NK-92 (cell line): ENCODE measurements around the gene AXL.
"Not testable (repeated sequence)": the region's sequence is repeated elsewhere in the genome, so short reads cannot be mapped to it uniquely, and the experiment has no call there.

Experiments used
- DNase-seq: peaks from one replicate; lab custom pipeline; 2025; ENCODE audit not compliant: unreplicated experiment; lab: John Stamatoyannopoulos, UW

The AXL gene

GRCh38 chr19:41206456-41206855 is 12.6 kb upstream of the AXL start:
- no peak for DNase-seq

DNA sequence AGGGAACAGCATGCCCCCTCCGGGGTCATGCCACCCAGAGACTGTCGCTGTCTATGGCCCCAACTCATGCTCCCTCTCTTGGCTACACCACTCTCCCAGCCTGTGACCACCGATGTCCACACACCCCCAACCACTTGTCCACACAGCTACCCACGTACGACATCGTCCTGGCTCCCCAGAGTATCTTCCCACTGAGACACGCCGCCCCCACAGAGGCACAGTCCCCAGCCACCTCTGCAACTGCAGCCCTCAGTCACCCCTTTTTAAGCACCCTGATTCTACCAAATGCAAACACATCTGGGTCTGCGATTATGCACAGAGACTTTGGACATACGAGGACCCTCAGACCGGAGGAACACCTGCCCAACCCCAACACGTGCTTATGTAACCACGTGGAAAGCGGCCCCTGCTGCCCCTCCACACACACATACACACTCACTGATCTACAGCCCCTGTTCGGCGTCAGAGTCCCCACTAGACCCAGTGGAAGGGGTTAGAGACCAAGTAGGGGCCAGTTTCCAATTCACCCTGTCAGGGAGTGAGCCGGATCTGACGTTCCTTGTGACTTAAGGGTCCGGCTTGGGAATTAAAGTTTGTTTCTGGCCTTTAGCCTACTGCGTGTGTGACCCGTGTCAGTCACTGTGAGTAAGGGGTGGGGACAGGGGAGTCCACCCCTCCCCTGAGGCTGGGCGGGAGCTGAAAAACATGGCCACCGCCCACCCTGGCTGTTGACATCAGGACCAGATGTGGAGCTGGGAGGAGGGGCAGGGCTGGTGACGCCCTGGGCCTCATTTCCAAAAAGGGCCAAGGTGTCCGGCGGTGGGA is 11.9 kb upstream of the AXL start:
- no peak for DNase-seq

GRCh38 chr19:41214161-41214560 is 4.9 kb upstream of the AXL start:
- no peak for DNase-seq

DNA sequence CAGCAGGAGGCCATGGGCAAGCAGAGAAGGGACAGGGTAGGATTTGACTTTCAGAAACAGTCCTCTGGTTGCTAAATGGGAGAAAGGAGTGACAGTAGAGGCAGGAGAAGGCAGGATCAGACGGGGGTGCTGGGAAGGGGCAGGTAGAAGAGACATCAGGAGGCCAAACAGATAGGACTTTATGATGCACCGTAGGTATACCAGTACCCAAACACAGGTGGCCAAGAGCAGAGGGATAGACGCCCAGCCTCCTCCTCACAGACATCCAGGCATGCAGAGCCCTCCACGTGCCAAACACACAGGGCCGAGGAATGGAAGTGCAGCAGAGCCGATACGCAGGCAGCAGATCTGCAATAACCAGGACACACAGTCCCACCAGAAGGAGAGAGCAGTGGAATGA is 1.3 kb upstream of the AXL start:
- DNase-seq, result no peak

DNA sequence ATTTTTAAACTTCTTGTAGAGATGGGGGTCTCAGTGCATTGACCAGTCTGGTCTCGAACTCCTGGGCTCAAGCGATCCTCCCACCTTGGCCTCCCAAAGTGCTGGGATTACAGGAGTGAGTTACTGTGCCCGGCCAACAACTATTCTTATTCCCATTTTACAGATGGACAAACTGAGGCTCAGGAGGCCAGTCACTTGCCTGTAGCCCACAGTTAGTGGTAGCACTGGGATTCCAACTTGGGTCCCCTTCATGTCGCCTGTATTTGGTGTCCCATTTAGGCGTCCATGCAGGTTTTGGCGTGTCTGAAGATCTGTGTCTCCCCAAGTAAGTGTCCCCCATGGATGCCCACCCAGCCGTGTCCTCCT is 791 bp upstream of the AXL start:
- no peak for DNase-seq

DNA sequence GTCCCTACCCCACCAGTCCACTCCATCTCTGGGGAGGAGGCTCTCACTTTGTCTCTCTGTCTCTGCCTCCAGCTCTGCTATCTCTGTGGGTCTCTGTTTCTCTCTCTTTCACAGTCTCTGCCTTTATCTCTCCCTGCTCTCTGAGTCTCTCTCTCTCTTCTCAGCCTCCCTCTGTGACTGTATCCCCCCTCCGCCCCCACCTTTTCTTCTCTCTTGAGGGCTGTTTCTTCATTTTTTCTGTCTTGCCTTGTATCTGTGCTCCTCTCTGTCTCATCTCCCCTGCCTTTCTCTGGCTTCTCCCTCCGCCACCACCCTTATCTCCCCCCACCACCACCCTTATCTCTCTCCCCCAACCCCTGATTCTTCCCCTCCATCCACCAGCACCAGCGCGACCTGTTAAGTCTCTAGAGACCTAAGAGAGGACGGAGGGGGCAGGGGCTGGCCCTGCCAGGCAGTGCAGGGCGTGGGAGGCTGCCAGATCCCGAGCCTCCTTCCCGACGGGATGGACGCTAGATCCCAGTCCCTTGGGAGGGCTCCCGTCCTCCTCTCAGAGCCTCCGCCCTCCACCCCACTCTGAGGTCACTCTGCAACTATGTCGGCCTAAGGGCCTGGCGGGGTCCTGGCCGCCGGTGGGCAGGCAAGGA is 1.0 kb downstream of the AXL start:
- DNase-seq, result no peak

DNA sequence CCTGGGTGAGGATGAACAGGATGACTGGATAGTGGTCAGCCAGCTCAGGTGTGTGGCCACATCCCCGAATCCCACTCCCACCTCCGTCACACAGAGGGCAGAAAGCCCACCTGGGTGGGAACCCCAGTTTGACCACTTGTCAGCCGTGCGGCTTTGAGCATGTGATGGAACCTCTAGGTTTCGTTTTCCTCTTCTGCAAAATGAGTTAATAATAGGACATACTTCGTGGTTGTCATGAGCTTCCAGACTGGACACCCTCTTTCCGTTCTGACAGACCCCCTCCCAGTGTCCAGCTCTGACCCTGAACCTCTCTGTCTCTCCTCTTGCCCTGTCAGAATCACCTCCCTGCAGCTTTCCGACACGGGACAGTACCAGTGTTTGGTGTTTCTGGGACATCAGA is 1.8 kb downstream of the AXL start:
- no peak for DNase-seq

- no peak for DNase-seq
These were observed 2.6 kb downstream of the AXL start for GRCh38 chr19:41221514-41222205.

- no peak for DNase-seq
These were observed 3.2 kb downstream of the AXL start for GRCh38 chr19:41222240-41222639.

- DNase-seq, result no peak
These were observed 4.6 kb downstream of the AXL start for GRCh38 chr19:41223431-41224234.

DNA sequence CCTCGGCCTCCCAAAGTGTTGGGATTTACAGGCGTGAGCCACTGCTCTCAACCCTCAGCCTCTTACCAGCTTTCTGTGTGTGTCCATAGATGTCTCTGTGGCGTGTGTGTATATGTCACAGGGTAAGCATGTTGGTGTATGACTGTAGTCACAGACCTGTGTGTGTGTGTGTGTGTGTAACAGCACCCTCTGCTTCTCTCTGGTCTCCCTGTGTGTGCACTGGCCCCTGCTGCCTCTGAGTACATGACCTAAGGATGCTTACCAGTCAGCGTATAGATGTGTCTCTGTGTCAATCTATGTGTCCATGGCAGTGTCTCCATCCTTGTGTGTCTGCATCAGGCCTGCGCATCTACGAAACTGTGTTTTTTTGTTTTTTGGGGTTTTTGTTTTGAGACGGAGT is 5.6 kb downstream of the AXL start:
- DNase-seq, result no peak

- no peak for DNase-seq
These were observed 6.4 kb downstream of the AXL start for GRCh38 chr19:41225238-41226052.

DNA sequence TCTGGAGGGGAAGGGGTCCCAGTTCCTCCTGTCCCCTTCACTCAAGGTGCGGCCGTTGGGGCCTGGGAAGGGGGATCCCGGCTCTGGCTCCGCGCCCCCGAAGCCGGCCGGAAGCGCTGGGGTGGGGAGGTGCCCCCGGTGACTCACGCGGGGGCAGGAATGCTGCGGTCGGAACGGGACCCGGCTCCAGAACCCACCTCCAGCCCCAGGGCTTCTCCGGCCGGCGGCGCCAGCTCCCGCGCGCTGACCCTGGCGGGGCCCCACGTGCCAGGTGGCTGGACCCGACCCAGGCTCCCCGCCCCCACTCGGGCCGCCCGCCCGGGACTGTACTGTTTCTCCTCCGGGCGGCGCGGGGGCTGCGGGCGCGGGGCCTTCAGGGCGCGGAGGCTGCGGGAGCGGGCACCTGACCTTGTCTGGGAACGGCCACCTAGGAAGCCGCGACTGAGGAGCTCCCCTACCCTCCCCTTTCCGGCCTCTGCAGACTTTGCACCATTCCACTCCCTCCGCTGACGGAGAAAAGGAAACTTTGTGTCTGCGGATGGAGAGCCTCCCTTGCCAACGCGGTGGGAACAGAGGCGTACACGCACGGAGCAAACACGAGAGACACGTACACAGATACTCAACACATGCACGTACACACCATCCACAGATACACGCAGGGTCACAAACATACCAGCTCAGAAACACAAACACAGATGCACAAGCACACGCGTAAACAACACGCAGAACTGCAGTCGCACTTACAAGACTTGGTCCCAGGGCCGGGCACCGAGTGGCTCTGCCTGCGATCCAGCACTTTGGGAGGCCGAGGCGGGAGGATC is 7.2 kb downstream of the AXL start:
- DNase-seq, result no peak

DNA sequence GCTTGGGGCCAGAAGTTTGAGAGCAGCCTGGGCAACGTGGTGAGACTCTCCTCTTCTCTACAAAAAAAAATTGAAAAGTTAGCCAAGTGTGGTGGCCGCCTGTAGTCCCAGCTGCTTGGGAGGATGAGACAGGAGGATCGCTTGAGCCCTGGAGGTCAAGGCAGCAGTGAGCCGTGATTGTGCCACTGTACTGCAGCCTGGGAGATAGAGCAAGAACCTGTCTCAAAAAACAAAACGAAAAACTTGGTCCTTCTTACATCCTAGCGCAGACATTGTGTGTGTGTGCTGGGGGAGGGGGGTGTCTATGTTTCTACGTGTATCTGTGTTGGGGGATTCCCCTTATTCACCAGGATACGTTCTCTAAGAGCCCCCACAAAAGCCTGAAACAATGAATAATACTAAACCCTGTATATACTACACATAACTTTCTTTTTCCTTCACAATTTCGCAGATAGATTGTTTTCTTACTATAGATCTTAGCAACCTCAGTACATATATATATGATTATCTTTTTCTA is 7.9 kb downstream of the AXL start:
- DNase-seq, result no peak

- DNase-seq, result no peak
These were observed 9.5 kb downstream of the AXL start for GRCh38 chr19:41228486-41228885.

DNA sequence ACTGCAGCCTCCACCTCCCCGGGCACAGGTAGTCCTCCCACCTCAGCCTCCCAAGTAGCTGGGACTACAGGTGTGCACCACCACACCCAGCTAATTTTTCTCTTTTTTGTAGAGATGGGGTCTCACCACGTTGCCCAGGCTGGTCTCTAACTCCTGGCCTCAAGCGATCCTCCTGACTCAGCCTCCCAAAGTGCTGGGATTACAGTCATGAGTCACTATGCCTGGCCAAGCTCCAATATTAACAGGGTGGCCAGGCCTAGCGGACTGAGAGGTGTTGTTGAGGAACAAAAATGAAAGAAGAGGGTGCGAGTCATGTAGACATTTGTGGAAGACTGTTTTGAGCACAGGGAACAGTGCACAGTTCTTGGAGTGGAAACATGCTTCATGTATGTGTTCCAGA is 10.3 kb downstream of the AXL start:
- DNase-seq, result not testable (repeated sequence)

GRCh38 chr19:41230067-41230857 is 11.2 kb downstream of the AXL start:
- DNase-seq, result no peak

GRCh38 chr19:41232686-41233085 is 13.7 kb downstream of the AXL start:
- no peak for DNase-seq
